ENCODE results near the gene IVNS1ABP. TPM values are rescaled to one million over a fixed set of nuclear protein-coding genes. Genes with fewer than 3 reads are reported as not detected.

The IVNS1ABP gene
- total and polyA plus RNA-seq, 2 donors (not counting 3 experiments of a cell fraction or from before 2014, with no cell fraction given) = 26.3 to 81.6 TPM

DNA sequence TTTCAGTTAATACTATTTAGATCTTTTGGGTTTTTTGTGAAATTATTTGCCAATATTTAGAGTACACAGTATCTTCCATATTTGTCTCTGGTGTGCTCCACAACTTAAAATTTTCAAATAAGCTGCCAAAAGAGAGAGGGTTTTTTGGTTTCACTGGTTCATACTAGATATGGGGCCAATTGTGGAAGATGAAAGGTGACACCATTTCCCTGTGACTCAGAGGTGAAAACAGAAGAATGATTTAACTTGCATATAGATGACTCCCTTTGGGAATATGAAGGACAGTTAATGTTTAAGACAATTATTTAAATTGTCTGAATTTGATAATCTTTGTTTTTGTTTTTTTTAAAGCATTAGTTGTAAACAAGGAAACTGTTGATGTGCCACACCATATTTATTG is 37.5 kb downstream of the IVNS1ABP start:
- H3K9me3 ChIP-seq (replicated peaks; ENCODE audit: control insufficient read depth, insufficient read depth, low read length) = no peaks in the 10 kb centered on the region
- H3K4me1 ChIP-seq (ENCODE audit: control insufficient read depth, extremely low read depth, insufficient read depth, low read length) = peaks cover 2% of the 10 kb centered on the region
- H3K4me3 ChIP-seq (replicated peaks in 1 of 3; ENCODE audit: insufficient read depth in 1 of 3, low read depth in 1 of 3, low read length in 3 of 3) = no peak overlapping the region
- TF ChIP-seq POLR2AphosphoS5 (IDR thresholded peaks at IDR 0.05; ENCODE audit: insufficient read depth, low read depth, low read length) (no peak), FOS (IDR thresholded peaks at IDR 0.05; ENCODE audit: borderline replicate concordance, insufficient read depth, low read length) (peak; percentile 30)
- intact Hi-C loops (cut with micrococcal nuclease) (no loop called here), dilution Hi-C loops (cut with MboI; ENCODE audit: extremely low pct_ligation_motif_present, low sequenced_read_pairs) (no loop called here)
- no peaks in the 10 kb centered on the region for H3K27me3 ChIP-seq (ENCODE audit: control insufficient read depth in 2 of 2, insufficient read depth in 2 of 2, low read length in 2 of 2)
- H3K9ac ChIP-seq (replicated peaks; ENCODE audit: extremely low read depth, insufficient read depth, low read length) = no peak overlapping the region
- no TSS peak for BruUV-seq (replicated peaks)
- H4K20me1 ChIP-seq (replicated peaks; ENCODE audit: control insufficient read depth, extremely low read depth, insufficient read depth, low read length) = no peaks in the 10 kb centered on the region
- H3K79me2 ChIP-seq (ENCODE audit: control insufficient read depth, insufficient read depth, low read length) = no peaks in the 10 kb centered on the region
- H3K36me3 ChIP-seq (ENCODE audit: control insufficient read depth in 2 of 2, extremely low read depth in 1 of 2, insufficient read depth in 2 of 2, low read length in 2 of 2) = no peaks in the 10 kb centered on the region
- POLR2A ChIA-PET = no interaction called here
- no peak overlapping the region for H3K4me2 ChIP-seq (ENCODE audit: insufficient read depth, low read length)
- H3K27ac ChIP-seq (ENCODE audit: insufficient read depth, low read depth, low read length) = no peak overlapping the region
- H3K9me1 ChIP-seq (replicated peaks; ENCODE audit: control insufficient read depth, extremely low read depth, insufficient read depth, low read length) = no peaks in the 10 kb centered on the region
- CTCF ChIA-PET = interaction anchor here (1.0 kb wide), 1 partner anchor 18 kb away, joined by 3 read pairs; no protein-coding TSS in a partner anchor
- no peak for DNase-seq (ENCODE audit: low read depth, low spot score)
- no peak overlapping the region for H2AFZ ChIP-seq (ENCODE audit: low read depth, low read length)
- no peak for FAIRE-seq

DNA sequence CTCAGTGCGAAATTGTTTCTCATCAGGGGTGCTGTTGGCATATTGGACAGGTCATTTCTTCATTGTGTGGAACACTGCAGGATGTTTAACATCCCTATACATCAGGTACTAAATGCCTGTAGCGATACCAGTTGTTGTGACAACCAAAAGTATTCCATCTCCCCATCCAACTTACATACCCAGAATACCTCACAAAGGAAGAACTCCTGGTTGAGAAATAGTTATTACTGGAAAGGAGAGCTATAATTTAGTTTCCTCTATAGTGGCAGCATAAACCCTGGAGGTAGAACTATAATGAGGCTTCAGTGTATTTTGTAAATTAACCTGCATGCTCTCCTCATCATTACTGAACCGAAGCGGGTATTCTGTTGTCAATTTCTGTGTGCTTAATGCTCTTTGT is 45.1 kb downstream of the IVNS1ABP start:
- Histone ChIP-seq H3K4me2 (ENCODE audit: insufficient read depth, low read length) (no peak overlapping the region), H3K9ac (replicated peaks; ENCODE audit: extremely low read depth, insufficient read depth, low read length) (no peak overlapping the region), H3K27me3 (ENCODE audit: control insufficient read depth in 2 of 2, insufficient read depth in 2 of 2, low read length in 2 of 2) (no peaks in the 10 kb centered on the region), H3K36me3 (ENCODE audit: control insufficient read depth in 2 of 2, extremely low read depth in 1 of 2, insufficient read depth in 2 of 2, low read length in 2 of 2) (no peaks in the 10 kb centered on the region), H3K27ac (ENCODE audit: insufficient read depth, low read depth, low read length) (no peak overlapping the region), H3K9me1 (replicated peaks; ENCODE audit: control insufficient read depth, extremely low read depth, insufficient read depth, low read length) (no peaks in the 10 kb centered on the region), H3K79me2 (ENCODE audit: control insufficient read depth, insufficient read depth, low read length) (no peaks in the 10 kb centered on the region), H4K20me1 (replicated peaks; ENCODE audit: control insufficient read depth, extremely low read depth, insufficient read depth, low read length) (no peaks in the 10 kb centered on the region), H2AFZ (ENCODE audit: low read depth, low read length) (no peak overlapping the region), H3K4me1 (ENCODE audit: control insufficient read depth, extremely low read depth, insufficient read depth, low read length) (no peaks in the 10 kb centered on the region), H3K4me3 (replicated peaks in 1 of 3; ENCODE audit: insufficient read depth in 1 of 3, low read depth in 1 of 3, low read length in 3 of 3) (no peak overlapping the region), H3K9me3 (replicated peaks; ENCODE audit: control insufficient read depth, insufficient read depth, low read length) (no peaks in the 10 kb centered on the region)
- dilution Hi-C loops (cut with MboI; ENCODE audit: extremely low pct_ligation_motif_present, low sequenced_read_pairs) (no loop called here), intact Hi-C loops (cut with micrococcal nuclease) (no loop called here)
- CTCF ChIA-PET = no interaction called here
- POLR2A ChIA-PET = no interaction called here
- TF ChIP-seq POLR2A (IDR thresholded peaks at IDR 0.05; ENCODE audit: low read depth, low read length) (no peak), FOS (IDR thresholded peaks at IDR 0.05; ENCODE audit: borderline replicate concordance, insufficient read depth, low read length) (no peak), CTCF (IDR thresholded peaks at IDR 0.05; ENCODE audit: extremely low read depth in 1 of 2, insufficient read depth in 1 of 2, low read depth in 1 of 2, low read length in 2 of 2) (no peak)
- no peak for DNase-seq (ENCODE audit: low read depth, low spot score)
- no peak for FAIRE-seq
- no TSS peak for BruUV-seq (replicated peaks)

Measured in endothelial cell of umbilical vein (primary cell).